8988T (cell line): ENCODE measurements around the gene IFNGR1.
A peak's percentile ranks its signal among the peaks of the same experiment; 100 is the strongest.
"Not testable (repeated sequence)": the region's sequence is repeated elsewhere in the genome, so short reads cannot be mapped to it uniquely, and the experiment has no call there.

Source experiments
- DNase-seq: peaks from one replicate; pipeline ENCODE4 v3.0.0; 2011

Gene IFNGR1

GRCh38 chr6:137218917-137219663, at the start of gene IFNGR1:
Gene IFNGR1 (minus strand): TSS chr6:137219385. CDS start chr6:137219327, 58 bp downstream.
- DNase-seq, result peak; percentile 81

GRCh38 chr6:137268911-137269310, 49.7 kb upstream of the IFNGR1 start:
- no peak for DNase-seq

- no peak for DNase-seq
Observed at GRCh38 chr6:137266309-137266586, 47.1 kb upstream of the IFNGR1 start.

GRCh38 chr6:137265561-137266308, 46.5 kb upstream of the IFNGR1 start:
- no peak for DNase-seq

GRCh38 chr6:137264311-137265075, 45.3 kb upstream of the IFNGR1 start:
- no peak for DNase-seq

- DNase-seq, result no peak
Observed at GRCh38 chr6:137261761-137262160, 42.6 kb upstream of the IFNGR1 start.

GRCh38 chr6:137261361-137261760, 42.2 kb upstream of the IFNGR1 start:
- DNase-seq, result no peak

GRCh38 chr6:137260217-137260616, 41.0 kb upstream of the IFNGR1 start:
- no peak for DNase-seq

- DNase-seq, result no peak
Observed at GRCh38 chr6:137259349-137259748, 40.2 kb upstream of the IFNGR1 start.

GRCh38 chr6:137258170-137258569, 39.0 kb upstream of the IFNGR1 start:
- DNase-seq, result no peak

GRCh38 chr6:137256350-137257103, 37.3 kb upstream of the IFNGR1 start:
- DNase-seq, result no peak

GRCh38 chr6:137254966-137255365, 35.8 kb upstream of the IFNGR1 start:
- no peak for DNase-seq

- DNase-seq, result not testable (repeated sequence)
Observed at GRCh38 chr6:137254430-137254829, 35.2 kb upstream of the IFNGR1 start.

GRCh38 chr6:137248702-137249101, 29.5 kb upstream of the IFNGR1 start:
- no peak for DNase-seq

GRCh38 chr6:137247724-137248123, 28.5 kb upstream of the IFNGR1 start:
- no peak for DNase-seq

GRCh38 chr6:137246791-137247202, 27.6 kb upstream of the IFNGR1 start:
- DNase-seq, result no peak

GRCh38 chr6:137246164-137246563, 27.0 kb upstream of the IFNGR1 start:
- DNase-seq, result no peak

GRCh38 chr6:137241481-137242038, 22.4 kb upstream of the IFNGR1 start:
- no peak for DNase-seq

- no peak for DNase-seq
Observed at GRCh38 chr6:137240168-137240567, 21.0 kb upstream of the IFNGR1 start.

GRCh38 chr6:137237413-137238170, 18.4 kb upstream of the IFNGR1 start:
- DNase-seq, result no peak

- no peak for DNase-seq
Observed at GRCh38 chr6:137236581-137237355, 17.6 kb upstream of the IFNGR1 start.
